Spleen (tissue), 7 donors: ENCODE results near the gene NFIA.

Source experiments
- CTCF ChIP-seq, 11 experiments: fragments of 200-600 bp in 7 of 11; fragments of 450-650 bp in 4 of 11; sonication (generic) in 4 of 11; IDR thresholded peaks in 8 of 11; conservative IDR thresholded peaks in 3 of 11; 1 replicate in 7 of 11; 2 replicates in 4 of 11; pipeline versions ENCODE4 v1.4.0 to v1.8.0; 2016 to 2021; ENCODE audit warnings: antibody characterized with exemption in 11 of 11, inconsistent platforms in 4 of 11, mild to moderate bottlenecking in 1 of 11
- POLR2A ChIP-seq, 3 donors: fragments of 450-650 bp; IDR thresholded peaks; one replicate each; pipeline ENCODE4 v1.5.1; 2017; ENCODE audit warnings: antibody characterized with exemption in 3 of 3, mild to moderate bottlenecking in 1 of 3
- donor health status: DM: no; HTN: no; CAD: no; lungs with moderate emphysema.
- donor health status: DM: no; HTN: no; CAD: no.
- donor health status: DM: no; HTN: no; CAD: no.

- TF ChIP-seq CTCF (IDR thresholded peaks at IDR 0.05 in 8 of 11, conservative IDR thresholded peaks at IDR 0.05 in 3 of 11) = no peak
- TF ChIP-seq POLR2A (IDR thresholded peaks at IDR 0.05) = no peak
Measured at GRCh38 chr1:61378494-61379180, 296.3 kb downstream of the NFIA start.
